IMR-90 (cell line): ENCODE measurements around the gene RXFP3. TPM values are rescaled to one million over a fixed set of nuclear protein-coding genes. Genes with fewer than 3 reads are reported as not detected.

ENCODE experiments used
- ATAC-seq: fragments of 200-7000 bp; cut with Tn5 transposase; 2 replicates; pipeline ENCODE4 v1.9.1; 2020; ENCODE audit warnings: low read depth, mild to moderate bottlenecking, moderate library complexity
- BruUV-seq: library from RNA; stranded (reverse); fragments of 400-500 nt; replicated peaks from 2 replicates; lab custom pipeline; 2021; lab: Mats Ljungman, UMichigan
- CTCF ChIA-PET: fragments of 300-600 bp; formaldehyde crosslinking; extraction: SDS; loops from one replicate; lab custom pipeline; 2021; ENCODE audit warnings: antibody characterized with exemption; lab: Yijun Ruan, JAX
- POLR2A ChIA-PET: fragments of 300-600 bp; sonication (Branson Sonifier 250); formaldehyde crosslinking; loops from one replicate; lab custom pipeline; 2022; ENCODE audit warnings: antibody characterized with exemption; ENCODE audit not compliant: unreplicated experiment; lab: Charles Lee
- DNase-seq: peaks from one replicate; pipeline ENCODE4 v3.0.0; 2013
- H2AFZ ChIP-seq: replicated peaks from 2 replicates; pipeline ENCODE3; 2013; ENCODE audit warnings: low read length, mild to moderate bottlenecking; ENCODE audit not compliant: poor library complexity
- H2AK5ac ChIP-seq: 2 replicates; pipeline ENCODE4 v1.6.1; 2013; ENCODE audit warnings: low read depth, low read length, inconsistent platforms
- H2AK9ac ChIP-seq: replicated peaks from 2 replicates; pipeline ENCODE3; 2013; ENCODE audit warnings: mild to moderate bottlenecking, low read depth, low read length, moderate library complexity; ENCODE audit not compliant: poor library complexity
- H2BK120ac ChIP-seq: 2 replicates; pipeline ENCODE4 v1.6.1; 2013; ENCODE audit warnings: low read depth, low read length, inconsistent platforms
- H2BK15ac ChIP-seq: 3 replicates; pipeline ENCODE4 v1.6.1; 2013; ENCODE audit warnings: low read depth, low read length, inconsistent platforms
- H2BK20ac ChIP-seq: 2 replicates; pipeline ENCODE4 v1.6.1; 2013; ENCODE audit warnings: low read depth, mild to moderate bottlenecking, inconsistent platforms, low read length, moderate library complexity
- H2BK5ac ChIP-seq: 2 replicates; pipeline ENCODE4 v1.6.1; 2013; ENCODE audit warnings: mild to moderate bottlenecking, low read depth, low read length, inconsistent platforms; ENCODE audit not compliant: poor library complexity, severe bottlenecking
- H3K14ac ChIP-seq: replicated peaks from 2 replicates; pipeline ENCODE4 v1.6.1; 2013; ENCODE audit warnings: low read depth, low read length, inconsistent platforms
- H3K18ac ChIP-seq: 2 replicates; pipeline ENCODE4 v1.6.1; 2013; ENCODE audit warnings: low read depth, low read length, control low read depth
- H3K23ac ChIP-seq: 2 replicates; pipeline ENCODE4 v1.6.1; 2013; ENCODE audit warnings: low read depth, low read length, inconsistent platforms
- H3K27ac ChIP-seq: 2 replicates; pipeline ENCODE4 v1.5.1; 2013; ENCODE audit warnings: mild to moderate bottlenecking, control low read depth, low read length; ENCODE audit not compliant: insufficient read depth
- H3K27me3 ChIP-seq: 2 replicates; pipeline ENCODE4 v1.6.1; 2013; ENCODE audit warnings: low read length; ENCODE audit not compliant: control insufficient read depth, insufficient read depth
- H3K36me3 ChIP-seq: 2 replicates; pipeline ENCODE4 v1.6.1; 2013; ENCODE audit warnings: low read length, mixed read lengths; ENCODE audit not compliant: control insufficient read depth, insufficient read depth
- H3K4ac ChIP-seq: 2 replicates; pipeline ENCODE4 v1.6.1; 2013; ENCODE audit warnings: low read depth, low read length, inconsistent platforms
- H3K4me1 ChIP-seq: 2 replicates; pipeline ENCODE4 v1.6.1; 2013; ENCODE audit warnings: low read length, mixed read lengths; ENCODE audit not compliant: control insufficient read depth, insufficient read depth
- H3K4me2 ChIP-seq: 2 replicates; pipeline ENCODE4 v1.6.1; 2013; ENCODE audit warnings: low read depth, mild to moderate bottlenecking, control low read depth, low read length, moderate library complexity
- H3K4me3 ChIP-seq: 2 replicates; pipeline ENCODE4 v1.5.1; 2013; ENCODE audit warnings: low read depth, mild to moderate bottlenecking, control low read depth, low read length, moderate library complexity; ENCODE audit not compliant: insufficient read depth
- H3K56ac ChIP-seq: 2 replicates; pipeline ENCODE4 v1.6.1; 2013; ENCODE audit warnings: low read length, inconsistent platforms; ENCODE audit not compliant: insufficient read depth; ENCODE audit errors: extremely low read depth
- H3K79me1 ChIP-seq, 2 experiments: 2 replicates each; pipeline ENCODE4 v1.6.1; 2013; ENCODE audit warnings: low read length in 2 of 2, inconsistent platforms in 1 of 2, low read depth in 1 of 2
- H3K9ac ChIP-seq: 2 replicates; pipeline ENCODE4 v1.6.1; 2013; ENCODE audit warnings: low read depth, low read length, control low read depth
- H3K9me1 ChIP-seq: 2 replicates; pipeline ENCODE4 v1.6.1; 2013; ENCODE audit warnings: low read length, inconsistent platforms; ENCODE audit not compliant: insufficient read depth
- H3K9me3 ChIP-seq: 2 replicates; pipeline ENCODE4 v1.6.1; 2013; ENCODE audit warnings: low read length; ENCODE audit not compliant: control insufficient read depth, insufficient read depth
- H4K20me1 ChIP-seq: 2 replicates; pipeline ENCODE4 v1.6.1; 2013; ENCODE audit warnings: low read length, inconsistent platforms; ENCODE audit not compliant: insufficient read depth
- H4K5ac ChIP-seq: 2 replicates; pipeline ENCODE4 v1.6.1; 2013; ENCODE audit warnings: mild to moderate bottlenecking, low read depth, low read length, control low read depth
- H4K8ac ChIP-seq, 2 experiments: 2 replicates each; pipeline ENCODE4 v1.6.1; 2013; ENCODE audit warnings: low read depth in 2 of 2, low read length in 2 of 2, control low read depth in 1 of 2, inconsistent platforms in 1 of 2
- H4K91ac ChIP-seq: 2 replicates; pipeline ENCODE4 v1.6.1; 2013; ENCODE audit warnings: low read depth, low read length, inconsistent platforms; ENCODE audit not compliant: insufficient read depth
- BHLHE40 ChIP-seq: fragments of 150-350 bp; IDR thresholded peaks from 2 replicates; pipeline ENCODE4 v1.6.1; 2016; ENCODE audit warnings: mild to moderate bottlenecking, low read depth, low read length
- CEBPB ChIP-seq: IDR thresholded peaks from 2 replicates; pipeline ENCODE4 v1.6.1; 2012; ENCODE audit warnings: low read depth, low read length, improper control_type of control experiment
- CHD1 ChIP-seq: IDR thresholded peaks from 2 replicates; pipeline ENCODE4 v1.6.1; 2012; ENCODE audit warnings: low read depth, low read length, improper control_type of control experiment
- FOS ChIP-seq: fragments of 150-350 bp; IDR thresholded peaks from 2 replicates; pipeline ENCODE4 v1.6.1; 2016; ENCODE audit warnings: low read depth, low read length
- MAFK ChIP-seq: IDR thresholded peaks from 2 replicates; pipeline ENCODE4 v1.6.1; 2012; ENCODE audit warnings: low read depth, low read length, improper control_type of control experiment
- MAZ ChIP-seq: IDR thresholded peaks from 2 replicates; pipeline ENCODE4 v1.6.1; 2012; ENCODE audit warnings: low read depth, mild to moderate bottlenecking, low read length, improper control_type of control experiment, moderate library complexity, borderline replicate concordance
- MXI1 ChIP-seq: IDR thresholded peaks from 2 replicates; pipeline ENCODE4 v1.6.1; 2012; ENCODE audit warnings: low read depth, mild to moderate bottlenecking, low read length, moderate library complexity, borderline replicate concordance
- NFE2L2 ChIP-seq: fragments of 150-350 bp; IDR thresholded peaks from 2 replicates; pipeline ENCODE4 v1.6.1; 2016; ENCODE audit warnings: low read depth, mild to moderate bottlenecking, low read length
- POLR2A ChIP-seq: IDR thresholded peaks from 2 replicates; pipeline ENCODE4 v1.6.1; 2012; ENCODE audit warnings: mild to moderate bottlenecking, low read depth, low read length
- RAD21 ChIP-seq: IDR thresholded peaks from 2 replicates; pipeline ENCODE4 v1.6.1; 2012; ENCODE audit warnings: low read length, improper control_type of control experiment
- RCOR1 ChIP-seq: IDR thresholded peaks from 2 replicates; pipeline ENCODE4 v1.6.1; 2012; ENCODE audit warnings: mild to moderate bottlenecking, low read length, improper control_type of control experiment; ENCODE audit not compliant: insufficient replicate concordance
- WGBS, 2 experiments: methylation state at CpG; one replicate each; pipeline versions ENCODE4 v1.1.5 to v1.1.7; 2013; ENCODE audit warnings: missing lambda C conversion rate in 2 of 2; ENCODE audit not compliant: insufficient read length in 1 of 2; ENCODE audit errors: extremely low coverage in 2 of 2; 5-methylcytosine and 5-hydroxymethylcytosine counted together
- dilution Hi-C: fragments of 300-500 bp; cut with HindIII; formaldehyde crosslinking; loops from one replicate; pipeline ENCODE4 v1.14.3; 2018; ENCODE audit warnings: low sequenced_read_pairs; ENCODE audit not compliant: unreplicated experiment
- in situ Hi-C: fragments of 300-500 bp; cut with MboI; formaldehyde crosslinking; loops from 3 replicates; pipeline ENCODE4 v1.14.3; 2019; ENCODE audit warnings: low sequenced_read_pairs, inconsistent platforms, mixed read lengths
- intact Hi-C: fragments of 100-400 bp; cut with micrococcal nuclease; formaldehyde crosslinking; loops from 2 replicates; pipeline ENCODE4 v1.10.0; 2022
- polyA plus RNA-seq, 3 experiments: library from polyadenylated mRNA; depleted of rRNA; stranded (reverse); fragments of >200 nt; gene quantifications; 2 replicates each; pipeline ENCODE4 v1.2.3, GENCODE V29; 2012; ENCODE audit warnings: low replicate concordance in 1 of 3
- total RNA-seq: library from RNA; depleted of rRNA; stranded (reverse); fragments of >200 nt; gene quantifications from 2 replicates; pipeline ENCODE4 v1.2.3, GENCODE V29; 2012
- TF ChIP-seq, protein P1 (sequence below): fragments of 150-350 bp; IDR thresholded peaks from 2 replicates; pipeline ENCODE4 v1.6.1; 2016; ENCODE audit warnings: low read depth, mild to moderate bottlenecking, low read length, moderate library complexity, borderline replicate concordance

The RXFP3 gene
- total and polyA plus RNA-seq, 2 of the 4 experiments (the other 2 are of a cell fraction): not detected

DNA sequence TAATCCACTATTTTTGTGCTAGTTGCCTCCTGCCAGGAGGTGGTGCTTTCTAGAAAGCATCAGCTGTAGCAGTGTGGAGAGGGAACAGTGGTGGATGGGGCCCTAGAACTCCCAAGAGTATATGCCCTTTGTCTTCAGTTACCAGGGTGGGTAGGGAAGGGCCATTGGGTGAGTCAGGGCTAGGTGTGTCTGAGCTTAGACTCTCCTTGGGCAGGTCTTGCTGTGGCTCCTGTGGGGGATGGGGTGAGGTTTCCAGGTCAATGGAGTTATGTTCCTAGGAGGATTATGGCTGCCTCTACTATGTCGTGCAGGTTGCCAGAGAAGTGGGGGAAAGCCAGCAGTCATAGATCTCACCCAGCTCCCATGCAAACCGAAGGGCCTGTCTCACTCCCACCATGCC lies 33.1 kb upstream of the RXFP3 start:
- no peak for ATAC-seq
- H4K8ac ChIP-seq: no peak overlapping the region

More for the DNA sequence above, 33.1 kb upstream of the RXFP3 start:
- Histone ChIP-seq H2BK5ac (no peak overlapping the region), H4K20me1 (no peaks in the 10 kb centered on the region), H3K14ac (no peak overlapping the region), H3K23ac (no peak overlapping the region), H4K5ac (no peak overlapping the region), H3K27me3 (no peaks in the 10 kb centered on the region), H3K9me3 (peaks cover 11% of the 10 kb centered on the region), H3K79me1 (no peaks in the 10 kb centered on the region), H2AFZ (no peak overlapping the region), H3K18ac (no peak overlapping the region), H3K9me1 (no peaks in the 10 kb centered on the region), H3K56ac (no peak overlapping the region), H3K4ac (no peak overlapping the region), H3K4me2 (no peak overlapping the region), H3K4me1 (peaks cover 3% of the 10 kb centered on the region; the same call in 1 of the 2 replicates), H2AK9ac (no peak overlapping the region), H2BK120ac (no peak overlapping the region), H4K91ac (no peak overlapping the region), H3K9ac (no peak overlapping the region), H2BK15ac (no peak overlapping the region), H2BK20ac (no peak overlapping the region), H3K4me3 (no peak overlapping the region), H2AK5ac (0 out of 2 replicates have a peak overlapping the region, but pooled peaks have one; percentile 0), H3K36me3 (no peaks in the 10 kb centered on the region), H3K27ac (no peak overlapping the region)
- ChIA-PET CTCF (no interaction called here), POLR2A (no interaction called here)
- TF ChIP-seq MXI1 (no peak), POLR2A (no peak), CHD1 (no peak), RAD21 (no peak), RCOR1 (no peak), NFE2L2 (no peak), MAFK (no peak), MAZ (no peak), FOS (no peak), BHLHE40 (no peak), CEBPB (no peak)
- TF ChIP-seq, protein P1, sequence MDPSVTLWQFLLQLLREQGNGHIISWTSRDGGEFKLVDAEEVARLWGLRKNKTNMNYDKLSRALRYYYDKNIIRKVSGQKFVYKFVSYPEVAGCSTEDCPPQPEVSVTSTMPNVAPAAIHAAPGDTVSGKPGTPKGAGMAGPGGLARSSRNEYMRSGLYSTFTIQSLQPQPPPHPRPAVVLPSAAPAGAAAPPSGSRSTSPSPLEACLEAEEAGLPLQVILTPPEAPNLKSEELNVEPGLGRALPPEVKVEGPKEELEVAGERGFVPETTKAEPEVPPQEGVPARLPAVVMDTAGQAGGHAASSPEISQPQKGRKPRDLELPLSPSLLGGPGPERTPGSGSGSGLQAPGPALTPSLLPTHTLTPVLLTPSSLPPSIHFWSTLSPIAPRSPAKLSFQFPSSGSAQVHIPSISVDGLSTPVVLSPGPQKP: no peak
- intact Hi-C loops: no loop called here
- dilution Hi-C loops: no loop called here
- in situ Hi-C loops: no loop called here
- no CpG with 5 or more reads among the region's 2 CpGs for WGBS, 2 experiments
- BruUV-seq: no TSS peak
- DNase-seq: no peak
